ENCODE data around the gene MTRF1L.

Gene MTRF1L

DNA sequence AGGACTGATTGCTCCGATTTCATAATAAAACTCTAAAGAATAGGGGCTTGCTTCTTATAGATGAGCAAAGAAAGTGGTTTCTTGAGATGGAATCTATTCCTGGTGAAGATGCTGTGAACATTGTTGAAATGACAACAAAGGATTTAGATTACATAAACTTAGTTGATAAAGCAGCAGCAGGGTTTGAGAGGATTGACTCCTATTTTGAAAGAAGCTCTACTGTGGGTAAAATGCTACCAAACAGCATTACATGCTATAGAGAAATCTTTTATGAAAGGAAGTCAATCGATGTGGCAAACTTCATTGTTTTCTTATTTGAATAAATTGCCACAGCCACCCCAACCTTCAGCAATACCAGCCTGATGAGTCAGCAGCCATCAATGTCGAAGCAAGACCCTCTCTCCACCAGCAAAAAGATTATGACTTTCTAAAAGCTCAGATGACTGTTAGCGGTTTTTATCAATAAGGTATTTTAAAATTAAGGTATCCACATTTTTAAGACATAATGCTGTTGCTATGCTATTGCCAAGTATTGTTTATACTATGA, 12.7 kb upstream of the MTRF1L start:
- no peak for TF ChIP-seq FOXM1 (IDR thresholded peaks at IDR 0.05; ENCODE audit: borderline replicate concordance, low read depth)
- no peak for TF ChIP-seq ZBTB7A (IDR thresholded peaks at IDR 0.05; ENCODE audit: low read depth)
- TF ChIP-seq TCF12 (IDR thresholded peaks at IDR 0.05; ENCODE audit: low read depth), result no peak
- TF ChIP-seq NFIC (IDR thresholded peaks at IDR 0.05), result no peak
- no peak for TF ChIP-seq TEAD4 (IDR thresholded peaks at IDR 0.05)
- no peak for TF ChIP-seq YY1 (IDR thresholded peaks at IDR 0.05; ENCODE audit: low read depth)
- TF ChIP-seq, protein P1, sequence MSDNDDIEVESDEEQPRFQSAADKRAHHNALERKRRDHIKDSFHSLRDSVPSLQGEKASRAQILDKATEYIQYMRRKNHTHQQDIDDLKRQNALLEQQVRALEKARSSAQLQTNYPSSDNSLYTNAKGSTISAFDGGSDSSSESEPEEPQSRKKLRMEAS (IDR thresholded peaks at IDR 0.05), result no peak
- TF ChIP-seq, protein P2, sequence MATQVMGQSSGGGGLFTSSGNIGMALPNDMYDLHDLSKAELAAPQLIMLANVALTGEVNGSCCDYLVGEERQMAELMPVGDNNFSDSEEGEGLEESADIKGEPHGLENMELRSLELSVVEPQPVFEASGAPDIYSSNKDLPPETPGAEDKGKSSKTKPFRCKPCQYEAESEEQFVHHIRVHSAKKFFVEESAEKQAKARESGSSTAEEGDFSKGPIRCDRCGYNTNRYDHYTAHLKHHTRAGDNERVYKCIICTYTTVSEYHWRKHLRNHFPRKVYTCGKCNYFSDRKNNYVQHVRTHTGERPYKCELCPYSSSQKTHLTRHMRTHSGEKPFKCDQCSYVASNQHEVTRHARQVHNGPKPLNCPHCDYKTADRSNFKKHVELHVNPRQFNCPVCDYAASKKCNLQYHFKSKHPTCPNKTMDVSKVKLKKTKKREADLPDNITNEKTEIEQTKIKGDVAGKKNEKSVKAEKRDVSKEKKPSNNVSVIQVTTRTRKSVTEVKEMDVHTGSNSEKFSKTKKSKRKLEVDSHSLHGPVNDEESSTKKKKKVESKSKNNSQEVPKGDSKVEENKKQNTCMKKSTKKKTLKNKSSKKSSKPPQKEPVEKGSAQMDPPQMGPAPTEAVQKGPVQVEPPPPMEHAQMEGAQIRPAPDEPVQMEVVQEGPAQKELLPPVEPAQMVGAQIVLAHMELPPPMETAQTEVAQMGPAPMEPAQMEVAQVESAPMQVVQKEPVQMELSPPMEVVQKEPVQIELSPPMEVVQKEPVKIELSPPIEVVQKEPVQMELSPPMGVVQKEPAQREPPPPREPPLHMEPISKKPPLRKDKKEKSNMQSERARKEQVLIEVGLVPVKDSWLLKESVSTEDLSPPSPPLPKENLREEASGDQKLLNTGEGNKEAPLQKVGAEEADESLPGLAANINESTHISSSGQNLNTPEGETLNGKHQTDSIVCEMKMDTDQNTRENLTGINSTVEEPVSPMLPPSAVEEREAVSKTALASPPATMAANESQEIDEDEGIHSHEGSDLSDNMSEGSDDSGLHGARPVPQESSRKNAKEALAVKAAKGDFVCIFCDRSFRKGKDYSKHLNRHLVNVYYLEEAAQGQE (IDR thresholded peaks at IDR 0.05; ENCODE audit: low read depth), result no peak
- no peak for TF ChIP-seq CEBPB (IDR thresholded peaks at IDR 0.05)
- no peak for TF ChIP-seq EGR1 (IDR thresholded peaks at IDR 0.05)

DNA sequence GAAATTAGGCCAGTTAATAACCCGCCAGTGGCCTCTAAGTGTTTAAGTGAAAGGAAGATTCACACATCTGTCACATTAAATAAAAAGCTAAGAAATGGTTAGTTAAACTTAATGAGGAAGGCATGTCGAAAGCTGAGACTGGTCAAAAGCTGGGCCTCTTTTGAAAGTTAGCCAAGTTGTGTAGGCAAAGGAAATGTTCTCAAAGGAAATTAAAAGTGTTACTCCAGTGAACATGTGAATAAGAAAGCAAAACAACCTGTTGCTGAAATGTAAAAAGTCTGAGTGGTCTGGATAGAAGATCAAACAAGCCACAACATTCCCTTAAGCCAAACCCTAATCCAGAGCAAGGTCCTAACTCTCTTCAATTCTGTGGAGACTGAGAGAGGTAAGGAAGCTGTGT, 10.9 kb upstream of the MTRF1L start:
- no peak for TF ChIP-seq ZBTB7A (IDR thresholded peaks at IDR 0.05; ENCODE audit: low read depth)
- TF ChIP-seq CREB1 (IDR thresholded peaks at IDR 0.05; ENCODE audit: low read depth), result no peak
- TF ChIP-seq TEAD4 (IDR thresholded peaks at IDR 0.05), result no peak
- TF ChIP-seq, protein P3, sequence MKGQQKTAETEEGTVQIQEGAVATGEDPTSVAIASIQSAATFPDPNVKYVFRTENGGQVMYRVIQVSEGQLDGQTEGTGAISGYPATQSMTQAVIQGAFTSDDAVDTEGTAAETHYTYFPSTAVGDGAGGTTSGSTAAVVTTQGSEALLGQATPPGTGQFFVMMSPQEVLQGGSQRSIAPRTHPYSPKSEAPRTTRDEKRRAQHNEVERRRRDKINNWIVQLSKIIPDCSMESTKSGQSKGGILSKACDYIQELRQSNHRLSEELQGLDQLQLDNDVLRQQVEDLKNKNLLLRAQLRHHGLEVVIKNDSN (IDR thresholded peaks at IDR 0.05), result no peak
- no peak for TF ChIP-seq TAF1 (IDR thresholded peaks at IDR 0.05; ENCODE audit: low read depth)
- TF ChIP-seq, protein P2 (IDR thresholded peaks at IDR 0.05; ENCODE audit: low read depth), result no peak
- TF ChIP-seq EGR1 (IDR thresholded peaks at IDR 0.05), result no peak
- TF ChIP-seq EP300 (IDR thresholded peaks at IDR 0.05; ENCODE audit: borderline replicate concordance), result no peak
- no peak for TF ChIP-seq NFIC (IDR thresholded peaks at IDR 0.05)
- no peak for TF ChIP-seq FOXM1 (IDR thresholded peaks at IDR 0.05; ENCODE audit: borderline replicate concordance, low read depth)
- no peak for TF ChIP-seq CEBPB (IDR thresholded peaks at IDR 0.05)
- TF ChIP-seq, protein P1 (IDR thresholded peaks at IDR 0.05), result no peak
- no peak for TF ChIP-seq RAD21 (IDR thresholded peaks at IDR 0.05; ENCODE audit: low read depth)
- no peak for TF ChIP-seq TCF12 (IDR thresholded peaks at IDR 0.05; ENCODE audit: low read depth)
- TF ChIP-seq YY1 (IDR thresholded peaks at IDR 0.05; ENCODE audit: low read depth), result no peak

DNA sequence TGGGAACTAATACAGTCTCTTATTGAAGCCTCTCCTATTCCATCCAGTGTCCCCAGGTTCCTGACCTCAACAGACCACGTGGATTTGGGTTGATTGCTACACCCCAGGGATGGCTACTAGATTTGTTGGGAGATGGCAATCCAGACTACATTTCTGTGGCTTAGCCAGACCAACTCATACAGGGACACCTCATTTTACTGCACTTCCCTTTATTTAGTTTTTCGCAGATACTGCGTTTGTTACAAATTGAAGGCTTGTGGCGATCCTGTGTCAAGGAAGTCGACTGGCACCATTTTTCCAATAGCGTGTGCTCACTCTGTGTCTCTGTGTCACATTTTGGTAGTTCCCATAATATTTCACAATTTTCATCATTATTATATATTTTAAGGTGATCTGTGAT, 10.3 kb upstream of the MTRF1L start:
- TF ChIP-seq, protein P3 (IDR thresholded peaks at IDR 0.05), result no peak
- TF ChIP-seq EGR1 (IDR thresholded peaks at IDR 0.05), result no peak
- TF ChIP-seq TAF1 (IDR thresholded peaks at IDR 0.05; ENCODE audit: low read depth), result no peak
- TF ChIP-seq, protein P2 (IDR thresholded peaks at IDR 0.05; ENCODE audit: low read depth), result no peak
- TF ChIP-seq TEAD4 (IDR thresholded peaks at IDR 0.05), result no peak
- TF ChIP-seq TCF12 (IDR thresholded peaks at IDR 0.05; ENCODE audit: low read depth), result no peak
- TF ChIP-seq ZBTB7A (IDR thresholded peaks at IDR 0.05; ENCODE audit: low read depth), result no peak
- TF ChIP-seq EP300 (IDR thresholded peaks at IDR 0.05; ENCODE audit: borderline replicate concordance), result no peak
- TF ChIP-seq FOXM1 (IDR thresholded peaks at IDR 0.05; ENCODE audit: borderline replicate concordance, low read depth), result no peak
- no peak for TF ChIP-seq NFIC (IDR thresholded peaks at IDR 0.05)
- TF ChIP-seq CEBPB (IDR thresholded peaks at IDR 0.05), result no peak
- TF ChIP-seq RAD21 (IDR thresholded peaks at IDR 0.05; ENCODE audit: low read depth), result no peak

DNA sequence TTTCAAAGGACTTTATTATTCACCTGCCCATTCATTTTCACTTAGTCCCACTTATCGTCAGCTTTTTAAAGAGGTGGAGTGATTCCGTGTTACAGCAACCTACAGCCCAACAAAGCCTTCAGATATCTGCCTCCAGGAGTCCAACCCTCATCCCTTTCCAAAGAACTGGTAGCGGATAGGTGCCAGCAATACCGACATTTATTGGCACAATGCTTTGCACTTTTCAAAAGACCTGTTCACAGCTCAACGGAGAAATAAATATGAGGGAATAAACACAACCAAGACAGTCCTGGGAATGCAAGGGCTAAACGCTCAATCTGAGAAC, 819 bp upstream of the MTRF1L start:
- TF ChIP-seq FOXM1 (IDR thresholded peaks at IDR 0.05; ENCODE audit: borderline replicate concordance, low read depth) (no peak), EGR1 (IDR thresholded peaks at IDR 0.05) (no peak), CEBPB (IDR thresholded peaks at IDR 0.05) (no peak), TEAD4 (IDR thresholded peaks at IDR 0.05) (no peak), TAF1 (IDR thresholded peaks at IDR 0.05; ENCODE audit: low read depth) (no peak), ZBTB7A (IDR thresholded peaks at IDR 0.05; ENCODE audit: low read depth) (no peak), RAD21 (IDR thresholded peaks at IDR 0.05; ENCODE audit: low read depth) (no peak), EP300 (IDR thresholded peaks at IDR 0.05; ENCODE audit: borderline replicate concordance) (no peak)
- TF ChIP-seq, protein P3 (IDR thresholded peaks at IDR 0.05), result no peak
- TF ChIP-seq, protein P2 (IDR thresholded peaks at IDR 0.05; ENCODE audit: low read depth), result no peak
- TF ChIP-seq, protein P1 (IDR thresholded peaks at IDR 0.05), result no peak

All from Ishikawa (cell line).